Measurements from ENCODE around the gene CDC45. TPM values are rescaled to one million over a fixed set of nuclear protein-coding genes. Genes with fewer than 3 reads are reported as not detected.

The CDC45 gene
- total RNA-seq, 1 experiment from 2014 or later = 44.6 TPM

GRCh38 chr22:19455585-19456370, 23.9 kb upstream of the CDC45 start:
- no peaks in the 10 kb centered on the region; the same call in 1 of the 2 replicates for H3K36me3 ChIP-seq (ENCODE audit: control insufficient read depth, insufficient read depth, low read length)
- intact Hi-C loops (cut with micrococcal nuclease; ENCODE audit: unreplicated experiment) = no loop called here
- H3K27me3 ChIP-seq (replicated peaks; ENCODE audit: control insufficient read depth, insufficient read depth, low read length) = no peaks in the 10 kb centered on the region
- H3K4me3 ChIP-seq (ENCODE audit: low read depth, low read length) = no peak overlapping the region
- no peaks in the 10 kb centered on the region for H3K4me1 ChIP-seq
- ChIA-PET POLR2A (no interaction called here), CTCF (no interaction called here)
- H3K36me3 Mint-ChIP-seq (ENCODE audit: insufficient read depth, unreplicated experiment) = peaks cover 62% of the 10 kb centered on the region
- H3K27me3 Mint-ChIP-seq (ENCODE audit: insufficient read depth, unreplicated experiment) = no peaks in the 10 kb centered on the region
- BruUV-seq (replicated peaks) = no TSS peak
- no peaks in the 10 kb centered on the region for H3K9me3 ChIP-seq
- TF ChIP-seq CTCF (IDR thresholded peaks at IDR 0.05; ENCODE audit: insufficient read depth in 1 of 2, low read depth in 1 of 2, low read length in 1 of 2, severe bottlenecking in 1 of 2, unreplicated experiment in 1 of 2) = no peak
- no peaks in the 10 kb centered on the region for H3K4me1 Mint-ChIP-seq (ENCODE audit: low read depth, unreplicated experiment)
- DNase-seq = no peak
- no peak overlapping the region for H3K27ac Mint-ChIP-seq (ENCODE audit: unreplicated experiment)
- H3K9me3 Mint-ChIP-seq (ENCODE audit: unreplicated experiment) = no peaks in the 10 kb centered on the region
- H3K4me3 Mint-ChIP-seq (ENCODE audit: unreplicated experiment) = no peak overlapping the region

GRCh38 chr22:19456541-19456940, 23.2 kb upstream of the CDC45 start:
- H3K9me3 Mint-ChIP-seq (ENCODE audit: unreplicated experiment) = no peaks in the 10 kb centered on the region
- no peaks in the 10 kb centered on the region for H3K4me1 Mint-ChIP-seq (ENCODE audit: low read depth, unreplicated experiment)
- ChIA-PET POLR2A (no interaction called here), CTCF (no interaction called here)
- Histone ChIP-seq H3K9me3 (no peaks in the 10 kb centered on the region), H3K36me3 (ENCODE audit: control insufficient read depth, insufficient read depth, low read length) (no peaks in the 10 kb centered on the region; the same call in 1 of the 2 replicates), H3K4me3 (ENCODE audit: low read depth, low read length) (no peak overlapping the region), H3K27me3 (replicated peaks; ENCODE audit: control insufficient read depth, insufficient read depth, low read length) (no peaks in the 10 kb centered on the region), H3K4me1 (no peaks in the 10 kb centered on the region)
- H3K36me3 Mint-ChIP-seq (ENCODE audit: insufficient read depth, unreplicated experiment) = peaks cover 70% of the 10 kb centered on the region
- H3K4me3 Mint-ChIP-seq (ENCODE audit: unreplicated experiment) = no peak overlapping the region
- H3K27me3 Mint-ChIP-seq (ENCODE audit: insufficient read depth, unreplicated experiment) = no peaks in the 10 kb centered on the region
- TF ChIP-seq CTCF (IDR thresholded peaks at IDR 0.05; ENCODE audit: insufficient read depth in 1 of 2, low read depth in 1 of 2, low read length in 1 of 2, severe bottlenecking in 1 of 2, unreplicated experiment in 1 of 2) = no peak
- no peak for DNase-seq
- BruUV-seq (replicated peaks) = no TSS peak
- H3K27ac Mint-ChIP-seq (ENCODE audit: unreplicated experiment) = no peak overlapping the region
- intact Hi-C loops (cut with micrococcal nuclease; ENCODE audit: unreplicated experiment) = no loop called here

- Mint-ChIP-seq H3K27ac (ENCODE audit: unreplicated experiment) (no peak overlapping the region), H3K36me3 (ENCODE audit: insufficient read depth, unreplicated experiment) (peaks cover 68% of the 10 kb centered on the region)
These were observed 21.8 kb upstream of the CDC45 start for GRCh38 chr22:19457828-19458428.

More at GRCh38 chr22:19457828-19458428, 21.8 kb upstream of the CDC45 start:
- POLR2A ChIA-PET = interaction anchor here (1.4 kb wide), 1 partner anchor 22 kb away, joined by 3 read pairs; the partner anchor contains the start of gene CDC45
- Mint-ChIP-seq H3K4me3 (ENCODE audit: unreplicated experiment) (no peak overlapping the region), H3K4me1 (ENCODE audit: low read depth, unreplicated experiment) (no peaks in the 10 kb centered on the region), H3K27me3 (ENCODE audit: insufficient read depth, unreplicated experiment) (no peaks in the 10 kb centered on the region), H3K9me3 (ENCODE audit: unreplicated experiment) (no peaks in the 10 kb centered on the region)
- no peak for DNase-seq
- H3K9me3 ChIP-seq = no peaks in the 10 kb centered on the region
- no TSS peak for BruUV-seq (replicated peaks)
- TF ChIP-seq CTCF (IDR thresholded peaks at IDR 0.05; ENCODE audit: insufficient read depth in 1 of 2, low read depth in 1 of 2, low read length in 1 of 2, severe bottlenecking in 1 of 2, unreplicated experiment in 1 of 2) = no peak
- no peaks in the 10 kb centered on the region for H3K4me1 ChIP-seq
- intact Hi-C loops (cut with micrococcal nuclease; ENCODE audit: unreplicated experiment) = no loop called here
- H3K27me3 ChIP-seq (replicated peaks; ENCODE audit: control insufficient read depth, insufficient read depth, low read length) = no peaks in the 10 kb centered on the region
- H3K4me3 ChIP-seq (ENCODE audit: low read depth, low read length) = no peak overlapping the region
- CTCF ChIA-PET = no interaction called here
- H3K36me3 ChIP-seq (ENCODE audit: control insufficient read depth, insufficient read depth, low read length) = no peaks in the 10 kb centered on the region; the same call in 1 of the 2 replicates
